Testis (tissue), 3 donors: ENCODE measurements around the gene CDKN1A. TPM values are rescaled to one million over a fixed set of nuclear protein-coding genes. Genes with fewer than 3 reads are reported as not detected.

ENCODE experiments used
- DNase-seq: peaks from one replicate; pipeline ENCODE4 v3.0.0-alpha.2; 2019
- H3K27ac ChIP-seq, 2 donors: fragments of 200-600 bp; sonication (generic); one replicate each; pipeline ENCODE4 v1.5.1; 2019
- H3K27me3 ChIP-seq: fragments of 200-600 bp; sonication (generic); one replicate; pipeline ENCODE4 v1.5.1; 2019
- H3K36me3 ChIP-seq: fragments of 200-600 bp; sonication (generic); one replicate; pipeline ENCODE4 v1.5.1; 2017; ENCODE audit warnings: low read depth; ENCODE audit errors: missing control alignments
- H3K4me1 ChIP-seq: fragments of 200-600 bp; sonication (generic); one replicate; pipeline ENCODE4 v1.5.1; 2019
- H3K4me3 ChIP-seq, 2 donors: fragments of 200-600 bp; sonication (generic); one replicate each; pipeline ENCODE4 v1.5.1; 2017 to 2019
- H3K9me3 ChIP-seq: fragments of 200-600 bp; sonication (generic); one replicate; pipeline ENCODE4 v1.5.1; 2017
- CTCF ChIP-seq, 3 experiments: fragments of 450-650 bp in 2 of 3; fragments of 200-600 bp in 1 of 3; sonication (generic) in 1 of 3; IDR thresholded peaks; one replicate each; pipeline ENCODE4 v1.5.1; 2016 to 2019; ENCODE audit warnings: antibody characterized with exemption in 3 of 3, mild to moderate bottlenecking in 2 of 3, moderate library complexity in 1 of 3
- POLR2A ChIP-seq: fragments of 450-650 bp; IDR thresholded peaks from one replicate; pipeline ENCODE4 v1.6.1; 2017; ENCODE audit warnings: antibody characterized with exemption, mild to moderate bottlenecking, moderate library complexity
- WGBS, 2 donors: methylation state at CpG; one replicate each; pipeline ENCODE4 v1.1.5; 2018; 5-methylcytosine and 5-hydroxymethylcytosine counted together
- intact Hi-C: fragments of 100-400 bp; cut with DNase I; formaldehyde crosslinking; loops from one replicate; pipeline ENCODE4 v1.15.1; 2023; ENCODE audit warnings: low total_unique reads
- polyA plus RNA-seq: library from polyadenylated mRNA; stranded (reverse); fragments of 350-450 nt; fragmentation: Illumina TruSeq; extraction: RNeasy Lipid Tissue Mini Kit (QIAGEN cat#74804); gene quantifications from one replicate; pipeline ENCODE4 v1.2.3, GENCODE V29; 2014; ENCODE audit warnings: low read depth, low replicate concordance; ENCODE audit not compliant: insufficient read depth
- total RNA-seq, 2 donors: library from RNA; depleted of rRNA; stranded (reverse); fragments of >200 nt; gene quantifications; one replicate each; pipeline ENCODE4 v1.2.3, GENCODE V29; 2016

Gene CDKN1A
- total and polyA plus RNA-seq, 3 donors from 2014 or later: 64.2 to 154 (median 154) TPM

- TF ChIP-seq CTCF (IDR thresholded peaks at IDR 0.05) (no peak), POLR2A (no peak)
- H3K4me3 ChIP-seq: no peak overlapping the region
- DNase-seq: no peak
- peaks cover 31% of the 10 kb centered on the region for H3K4me1 ChIP-seq
- no peaks in the 10 kb centered on the region for H3K36me3 ChIP-seq
- H3K27ac ChIP-seq: peak overlapping the region; percentile 72 to 98
- WGBS, 2 donors: 48 to 67% methylated on average over 6 to 7 of the region's 7 CpGs
- no peaks in the 10 kb centered on the region for H3K9me3 ChIP-seq
- intact Hi-C loops: no loop called here
- H3K27me3 ChIP-seq: no peaks in the 10 kb centered on the region
These were observed 1.3 kb upstream of the CDKN1A start for GRCh38 chr6:36677059-36677749.

- intact Hi-C loops: loop anchor here (2.0 kb wide), 1 partner anchor 53 kb away; no protein-coding TSS in a partner anchor
These were observed 594 bp upstream of the CDKN1A start for GRCh38 chr6:36677753-36678487.

DNA sequence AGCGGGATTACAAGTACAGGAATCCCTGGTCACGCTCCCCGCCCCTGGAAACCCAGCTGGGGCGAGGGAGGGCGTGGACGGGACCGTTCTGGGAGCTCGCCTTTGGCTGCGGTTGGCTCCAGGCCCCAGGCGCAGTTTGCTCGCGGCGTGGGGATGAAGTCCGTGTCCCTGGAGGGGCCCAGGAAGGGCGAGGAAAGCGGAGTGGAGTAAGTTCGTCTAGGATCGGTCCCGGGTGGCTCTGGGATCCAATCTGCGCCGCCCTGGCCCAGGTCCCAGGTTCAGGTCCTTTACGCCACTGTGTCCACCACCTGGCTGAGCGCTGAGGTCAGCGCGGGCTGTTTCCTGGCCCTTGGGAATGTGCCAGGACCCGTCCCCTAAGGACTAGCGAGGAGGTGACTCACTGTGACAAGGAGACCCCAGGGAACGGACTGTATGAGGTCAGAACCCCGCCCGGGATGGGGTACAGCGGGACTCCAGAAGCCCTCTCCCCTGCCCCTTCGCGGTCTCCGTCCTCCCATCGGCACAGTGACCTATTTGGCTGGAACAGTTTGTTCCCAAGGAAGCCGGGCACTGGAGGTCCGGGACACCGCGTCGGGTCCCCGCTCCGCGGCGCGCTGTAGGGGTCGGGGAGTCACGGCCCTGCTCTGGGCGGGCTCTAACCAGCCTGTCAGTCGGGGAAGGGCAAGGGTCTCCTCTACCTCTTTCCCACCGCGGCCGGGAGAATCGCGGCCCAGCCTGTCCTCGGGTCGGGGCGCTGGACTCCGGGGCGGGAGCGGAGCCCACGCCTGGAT is 724 bp downstream of the CDKN1A start:
- DNase-seq: peak; percentile 60
- Histone ChIP-seq H3K4me3 (peak overlapping the region; percentile 88 to 94), H3K4me1 (peaks cover 42% of the 10 kb centered on the region), H3K36me3 (no peaks in the 10 kb centered on the region), H3K27ac (peak overlapping the region; percentile 98 to 99), H3K9me3 (no peaks in the 10 kb centered on the region), H3K27me3 (no peaks in the 10 kb centered on the region)
- intact Hi-C loops: loop anchor here (2.0 kb wide), 1 partner anchor 54 kb away; no protein-coding TSS in a partner anchor
- TF ChIP-seq POLR2A: no peak
- TF ChIP-seq CTCF (IDR thresholded peaks at IDR 0.05): no peak
- 0 to 2% methylated on average over 8 to 60 of the region's 61 CpGs for WGBS, 2 donors

More at GRCh38 chr6:36677753-36678487, 594 bp upstream of the CDKN1A start:
- Histone ChIP-seq H3K9me3 (no peaks in the 10 kb centered on the region), H3K27ac (peak overlapping the region; percentile 72 to 98), H3K36me3 (no peaks in the 10 kb centered on the region), H3K4me1 (peaks cover 37% of the 10 kb centered on the region), H3K4me3 (peak overlapping the region; percentile 88 to 94), H3K27me3 (no peaks in the 10 kb centered on the region)
- no peak for DNase-seq
- 12 to 14% methylated on average over 10 of the region's 10 CpGs for WGBS, 2 donors
- TF ChIP-seq CTCF (IDR thresholded peaks at IDR 0.05) (no peak), POLR2A (no peak)

- 52 to 66% methylated on average over 9 to 11 of the region's 11 CpGs for WGBS, 2 donors
- no peak overlapping the region for H3K27ac ChIP-seq
- no peaks in the 10 kb centered on the region for H3K36me3 ChIP-seq
- no peak overlapping the region for H3K4me3 ChIP-seq
- H3K9me3 ChIP-seq: no peaks in the 10 kb centered on the region
- intact Hi-C loops: no loop called here
- DNase-seq: peak; percentile 38
- no peaks in the 10 kb centered on the region for H3K27me3 ChIP-seq
- H3K4me1 ChIP-seq: peaks cover 28% of the 10 kb centered on the region
- TF ChIP-seq CTCF (IDR thresholded peaks at IDR 0.05): no peak
- TF ChIP-seq POLR2A: no peak
These were observed 4.0 kb downstream of the CDKN1A start for GRCh38 chr6:36682328-36683144.
